Karpas-422 (cell line): ENCODE results near the gene HPCA. TPM values are rescaled to one million over a fixed set of nuclear protein-coding genes. Genes with fewer than 3 reads are reported as not detected.

Source experiments
- DNase-seq: peaks from one replicate; pipeline ENCODE4 v3.0.0-alpha.2; 2015
- H2AFZ ChIP-seq: fragments of 200-600 bp; sonication (generic); 2 replicates; pipeline ENCODE4 v1.6.1; 2014; ENCODE audit warnings: antibody characterized with exemption, low read length, mixed read lengths
- H3K27ac ChIP-seq: fragments of 200-600 bp; sonication (generic); 2 replicates; pipeline ENCODE4 v1.5.1; 2014; ENCODE audit warnings: mild to moderate bottlenecking, low read length, moderate library complexity
- H3K27me3 ChIP-seq: fragments of 200-600 bp; sonication (generic); 2 replicates; pipeline ENCODE4 v1.6.1; 2014; ENCODE audit warnings: low read length, mixed read lengths
- H3K36me3 ChIP-seq: fragments of 200-600 bp; sonication (generic); 2 replicates; pipeline ENCODE4 v1.6.1; 2014; ENCODE audit warnings: low read length, mixed read lengths; ENCODE audit not compliant: insufficient read depth
- H3K4me1 ChIP-seq: fragments of 200-600 bp; sonication (generic); 2 replicates; pipeline ENCODE4 v1.6.1; 2014; ENCODE audit warnings: mild to moderate bottlenecking, low read length, mixed read lengths
- H3K4me2 ChIP-seq: fragments of 200-600 bp; sonication (generic); 2 replicates; pipeline ENCODE4 v1.6.1; 2014; ENCODE audit warnings: low read length, low read depth, mild to moderate bottlenecking; ENCODE audit not compliant: poor library complexity, severe bottlenecking
- H3K4me3 ChIP-seq: fragments of 200-600 bp; sonication (generic); 2 replicates; pipeline ENCODE4 v1.5.1; 2014; ENCODE audit warnings: mild to moderate bottlenecking, antibody characterized with exemption, low read length, mixed read lengths
- H3K79me2 ChIP-seq: fragments of 200-600 bp; sonication (generic); 2 replicates; pipeline ENCODE4 v1.6.1; 2014; ENCODE audit warnings: mild to moderate bottlenecking, low read length, mixed read lengths
- H3K9ac ChIP-seq: fragments of 200-600 bp; sonication (generic); 2 replicates; pipeline ENCODE4 v1.6.0; 2014; ENCODE audit warnings: low read length
- H3K9me2 ChIP-seq: fragments of 200-600 bp; sonication (generic), shearing (Covaris generic); replicated peaks from 2 replicates; pipeline ENCODE4 v1.6.0; 2014; ENCODE audit warnings: mild to moderate bottlenecking, low read length, moderate library complexity; ENCODE audit not compliant: insufficient read depth
- H3K9me3 ChIP-seq: fragments of 300-700, 200-600 bp; sonication (generic); 2 replicates; pipeline ENCODE4 v1.6.1; 2014; ENCODE audit warnings: low read length, mixed read lengths
- H4K20me1 ChIP-seq: fragments of 200-600 bp; sonication (generic); 2 replicates; pipeline ENCODE4 v1.6.1; 2014; ENCODE audit warnings: mild to moderate bottlenecking, antibody characterized with exemption, low read length, low read depth; ENCODE audit not compliant: insufficient read depth
- total RNA-seq: library from RNA; depleted of rRNA; stranded (reverse); fragments of >200 nt; shearing (Covaris generic); gene quantifications from 2 replicates; pipeline ENCODE4 v1.2.3, GENCODE V29; 2014; ENCODE audit warnings: low replicate concordance

Gene HPCA
- total RNA-seq, 1 experiment from 2014 or later, result not detected

DNA sequence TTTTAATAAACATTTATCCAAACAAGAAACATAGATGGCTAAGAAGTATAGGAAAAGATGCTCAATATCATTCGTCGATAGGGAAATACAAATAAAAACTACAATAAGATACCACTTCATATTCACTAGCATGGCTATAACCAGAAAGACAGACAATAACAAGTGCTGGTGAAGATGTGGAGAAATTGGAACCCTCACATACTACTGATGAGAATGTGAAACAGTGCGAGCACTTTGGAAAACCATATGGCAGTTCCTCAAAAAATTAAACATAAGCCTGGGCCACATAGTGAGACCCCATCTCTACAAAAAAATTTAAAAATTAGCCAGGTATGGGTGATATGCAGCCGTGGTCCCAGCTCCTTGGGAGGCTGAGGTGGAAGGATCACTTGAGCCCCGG is 24.0 kb downstream of the HPCA start:
- Histone ChIP-seq H2AFZ (no peak overlapping the region), H3K4me2 (no peak overlapping the region), H3K79me2 (no peaks in the 10 kb centered on the region), H3K9me2 (no peaks in the 10 kb centered on the region), H3K27me3 (no peaks in the 10 kb centered on the region), H3K4me3 (no peak overlapping the region), H3K4me1 (no peaks in the 10 kb centered on the region), H3K36me3 (no peaks in the 10 kb centered on the region), H3K9me3 (no peaks in the 10 kb centered on the region), H3K27ac (no peak overlapping the region), H4K20me1 (no peaks in the 10 kb centered on the region), H3K9ac (no peak overlapping the region)
- no peak for DNase-seq

DNA sequence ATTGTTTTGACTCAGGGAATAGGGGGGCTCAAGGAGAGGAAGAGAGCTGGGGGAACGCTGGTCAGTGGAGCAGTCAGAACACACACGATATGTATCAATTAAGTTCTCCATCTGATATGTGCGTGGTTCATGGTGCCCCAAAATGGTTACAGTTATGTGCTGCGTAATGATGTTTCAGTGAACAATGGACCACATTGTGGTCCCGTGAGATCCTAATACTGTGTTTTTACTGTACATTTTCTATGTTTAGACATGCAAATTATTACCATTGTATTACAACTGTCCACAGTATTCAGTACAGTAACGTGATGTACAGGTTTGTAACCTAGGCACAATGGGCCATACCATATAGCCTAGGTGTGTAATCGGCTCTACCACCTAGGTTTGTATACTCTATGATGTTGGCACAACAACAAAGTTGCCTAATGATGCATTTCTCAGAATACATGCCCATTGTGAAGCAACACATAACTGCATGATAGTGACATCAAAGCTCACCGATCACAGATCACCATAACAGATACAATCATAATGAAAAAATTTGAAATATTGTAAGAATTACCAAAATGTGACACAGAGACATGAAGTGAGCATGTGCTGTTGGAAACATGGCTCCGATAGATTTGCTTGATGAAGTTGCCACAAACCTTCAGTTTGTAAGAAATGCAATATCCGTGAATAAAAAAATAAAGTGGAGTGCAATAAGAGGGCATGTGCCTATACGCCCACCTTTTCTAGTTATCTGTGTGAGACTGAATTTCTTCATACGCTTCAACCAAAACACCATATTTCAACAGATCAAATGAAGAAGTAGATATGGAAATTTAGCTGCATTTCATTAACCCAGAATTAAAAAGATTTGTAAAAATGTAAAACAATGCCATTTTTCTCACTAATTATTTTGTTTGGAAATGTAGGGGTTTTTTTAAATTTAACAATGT is 29.7 kb downstream of the HPCA start:
- Histone ChIP-seq H3K9ac (no peak overlapping the region), H3K4me2 (no peak overlapping the region), H3K9me2 (no peaks in the 10 kb centered on the region), H3K79me2 (no peaks in the 10 kb centered on the region), H4K20me1 (no peaks in the 10 kb centered on the region), H3K4me1 (no peaks in the 10 kb centered on the region), H3K27ac (no peak overlapping the region), H3K27me3 (no peaks in the 10 kb centered on the region), H2AFZ (no peak overlapping the region), H3K4me3 (no peak overlapping the region), H3K36me3 (peaks cover 6% of the 10 kb centered on the region; the same call in 1 of the 2 replicates), H3K9me3 (no peaks in the 10 kb centered on the region)
- no peak for DNase-seq

DNA sequence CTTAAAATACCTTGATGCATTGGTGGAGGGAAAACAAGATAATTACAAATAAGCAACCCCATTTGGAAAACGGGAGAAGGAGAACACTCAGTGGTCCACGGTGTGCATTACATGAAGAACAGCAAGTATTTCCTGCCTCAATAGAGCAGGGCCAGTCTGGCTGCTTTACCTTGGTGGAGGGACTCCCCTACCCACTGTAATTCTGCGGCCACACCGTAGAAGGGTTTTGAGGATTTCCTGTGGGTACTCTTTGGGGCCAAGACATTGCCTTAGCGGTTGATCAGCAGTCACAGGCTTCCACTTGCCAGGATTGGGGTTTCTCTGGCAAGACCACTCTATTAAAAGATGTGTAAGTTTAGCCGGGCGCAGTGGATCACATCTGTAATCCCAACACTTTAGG is 31.2 kb downstream of the HPCA start:
- no peak overlapping the region for H3K27ac ChIP-seq

GRCh38 chr1:32918179-32918578 is 31.9 kb downstream of the HPCA start:
- H3K79me2 ChIP-seq, result no peaks in the 10 kb centered on the region

More for the DNA sequence above, 31.2 kb downstream of the HPCA start:
- Histone ChIP-seq H3K36me3 (peaks cover 6% of the 10 kb centered on the region; the same call in 1 of the 2 replicates), H3K4me1 (no peaks in the 10 kb centered on the region), H3K9me3 (no peaks in the 10 kb centered on the region), H3K9me2 (no peaks in the 10 kb centered on the region), H4K20me1 (no peaks in the 10 kb centered on the region), H3K27me3 (no peaks in the 10 kb centered on the region), H2AFZ (no peak overlapping the region), H3K9ac (no peak overlapping the region), H3K4me2 (no peak overlapping the region), H3K4me3 (no peak overlapping the region), H3K79me2 (no peaks in the 10 kb centered on the region)
- DNase-seq, result no peak

GRCh38 chr1:32919811-32920733 is 33.8 kb downstream of the HPCA start:
- Histone ChIP-seq H3K79me2 (no peaks in the 10 kb centered on the region), H3K9ac (no peak overlapping the region), H3K9me3 (no peaks in the 10 kb centered on the region), H3K27me3 (no peaks in the 10 kb centered on the region), H3K9me2 (no peaks in the 10 kb centered on the region), H3K4me3 (no peak overlapping the region), H3K27ac (no peak overlapping the region), H3K36me3 (peaks cover 6% of the 10 kb centered on the region; the same call in 1 of the 2 replicates), H3K4me1 (no peaks in the 10 kb centered on the region), H3K4me2 (no peak overlapping the region), H2AFZ (no peak overlapping the region), H4K20me1 (no peaks in the 10 kb centered on the region)
- DNase-seq, result no peak

More at GRCh38 chr1:32918179-32918578, 31.9 kb downstream of the HPCA start:
- no peaks in the 10 kb centered on the region for H4K20me1 ChIP-seq
- H3K4me2 ChIP-seq, result no peak overlapping the region
- H3K9me3 ChIP-seq, result no peaks in the 10 kb centered on the region
- no peak overlapping the region for H3K27ac ChIP-seq
- DNase-seq, result no peak
- no peak overlapping the region for H3K4me3 ChIP-seq
- peaks cover 6% of the 10 kb centered on the region; the same call in 1 of the 2 replicates for H3K36me3 ChIP-seq
- H2AFZ ChIP-seq, result no peak overlapping the region
- H3K4me1 ChIP-seq, result no peaks in the 10 kb centered on the region
- H3K9me2 ChIP-seq, result no peaks in the 10 kb centered on the region
- no peak overlapping the region for H3K9ac ChIP-seq
- no peaks in the 10 kb centered on the region for H3K27me3 ChIP-seq

GRCh38 chr1:32920833-32921232 is 34.5 kb downstream of the HPCA start:
- Histone ChIP-seq H3K4me2 (no peak overlapping the region), H3K9me2 (no peaks in the 10 kb centered on the region), H2AFZ (no peak overlapping the region), H3K27me3 (no peaks in the 10 kb centered on the region), H3K9me3 (no peaks in the 10 kb centered on the region), H3K79me2 (no peaks in the 10 kb centered on the region), H3K4me3 (no peak overlapping the region), H3K27ac (no peak overlapping the region), H3K4me1 (no peaks in the 10 kb centered on the region), H4K20me1 (no peaks in the 10 kb centered on the region), H3K36me3 (peaks cover 6% of the 10 kb centered on the region; the same call in 1 of the 2 replicates), H3K9ac (no peak overlapping the region)
- DNase-seq, result no peak

DNA sequence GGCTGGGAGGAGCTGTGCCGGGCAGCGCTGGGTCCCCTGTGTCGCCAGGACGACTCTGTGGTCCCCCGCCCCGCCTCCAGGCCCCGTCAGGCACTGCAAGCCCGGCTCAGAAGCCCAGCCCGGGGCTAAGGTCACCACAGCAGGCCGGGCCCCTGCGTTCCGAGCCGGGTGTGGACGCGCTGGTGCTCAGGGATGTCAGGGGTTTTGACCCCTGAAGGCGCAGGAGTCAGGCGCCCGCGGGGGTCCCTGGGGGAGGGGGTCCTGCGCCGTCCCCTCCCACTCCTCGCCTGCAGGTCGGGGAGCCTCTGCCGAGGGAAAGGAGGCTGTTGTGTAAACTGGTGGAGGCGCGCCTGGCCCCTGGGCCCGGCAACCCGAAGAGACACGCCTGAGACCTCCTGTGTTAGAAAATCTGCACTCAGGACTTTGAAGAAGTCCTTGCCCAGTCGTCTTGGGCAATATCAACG is 38.6 kb downstream of the HPCA start:
- Histone ChIP-seq H3K27ac (no peak overlapping the region), H3K36me3 (peaks cover 4% of the 10 kb centered on the region; the same call in 1 of the 2 replicates), H3K9ac (no peak overlapping the region), H3K4me3 (no peak overlapping the region), H2AFZ (no peak overlapping the region), H4K20me1 (no peaks in the 10 kb centered on the region), H3K9me2 (no peaks in the 10 kb centered on the region), H3K4me2 (no peak overlapping the region), H3K27me3 (no peaks in the 10 kb centered on the region), H3K4me1 (no peaks in the 10 kb centered on the region), H3K79me2 (no peaks in the 10 kb centered on the region), H3K9me3 (no peaks in the 10 kb centered on the region)
- DNase-seq, result no peak
